ENCODE measurements around the gene SPEN.
A peak's percentile ranks its signal among the peaks of the same experiment; 100 is the strongest.
"Not testable (repeated sequence)": the region's sequence is repeated elsewhere in the genome, so short reads cannot be mapped to it uniquely, and the experiment has no call there.

The SPEN gene

GRCh38 chr1:15847100-15847892, at the start of gene SPEN:
SPEN (plus strand) TSS chr1:15847707; CDS start chr1:15848068, 361 bp downstream.
- DNase-seq (ENCODE audit: low read depth) = peak; percentile 95

DNA sequence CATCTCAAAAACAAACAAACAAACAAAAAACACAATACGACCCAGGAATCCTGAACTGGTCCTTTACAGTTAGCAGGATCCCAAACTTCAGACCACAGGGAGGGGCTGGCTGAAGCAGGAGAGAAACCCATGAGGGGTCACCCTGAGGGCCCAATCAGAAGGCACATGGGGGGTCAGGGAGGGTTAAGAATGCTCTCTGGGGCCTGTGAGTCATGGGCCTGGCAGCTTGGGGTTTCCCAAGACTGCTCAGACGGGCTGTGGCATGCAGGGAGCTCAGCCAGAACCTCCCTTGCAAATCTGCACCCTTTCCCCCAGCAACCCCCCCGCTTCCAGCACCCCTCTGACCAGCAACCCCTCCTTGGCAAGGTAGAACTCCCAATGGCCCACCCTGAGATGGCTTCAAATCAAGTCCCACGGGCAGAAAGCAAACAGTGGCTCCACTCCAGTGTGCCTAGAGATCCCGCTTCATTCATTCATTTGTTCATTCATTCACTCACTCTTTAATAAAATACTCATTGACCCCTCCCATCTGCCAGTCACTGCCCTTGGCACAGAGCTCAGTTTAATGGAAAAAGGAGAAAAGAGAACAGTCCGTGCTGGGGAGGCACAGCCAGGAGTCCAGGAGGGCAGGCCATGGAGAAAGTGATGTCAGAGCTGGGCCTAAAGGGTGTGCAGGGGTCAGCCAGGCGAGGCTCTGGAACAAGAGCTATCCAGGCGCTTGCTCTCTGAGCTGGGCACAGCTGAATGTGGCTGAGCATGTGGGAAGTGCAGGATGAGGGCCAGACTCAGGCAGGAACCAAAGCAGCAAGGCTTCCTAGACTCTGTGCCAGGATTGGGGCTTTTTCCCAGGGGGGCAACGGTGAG, 48.3 kb upstream of the SPEN start:
- no peak for DNase-seq (ENCODE audit: low read depth)

GRCh38 chr1:15799928-15800835, 47.3 kb upstream of the SPEN start:
- no peak for DNase-seq (ENCODE audit: low read depth)

DNA sequence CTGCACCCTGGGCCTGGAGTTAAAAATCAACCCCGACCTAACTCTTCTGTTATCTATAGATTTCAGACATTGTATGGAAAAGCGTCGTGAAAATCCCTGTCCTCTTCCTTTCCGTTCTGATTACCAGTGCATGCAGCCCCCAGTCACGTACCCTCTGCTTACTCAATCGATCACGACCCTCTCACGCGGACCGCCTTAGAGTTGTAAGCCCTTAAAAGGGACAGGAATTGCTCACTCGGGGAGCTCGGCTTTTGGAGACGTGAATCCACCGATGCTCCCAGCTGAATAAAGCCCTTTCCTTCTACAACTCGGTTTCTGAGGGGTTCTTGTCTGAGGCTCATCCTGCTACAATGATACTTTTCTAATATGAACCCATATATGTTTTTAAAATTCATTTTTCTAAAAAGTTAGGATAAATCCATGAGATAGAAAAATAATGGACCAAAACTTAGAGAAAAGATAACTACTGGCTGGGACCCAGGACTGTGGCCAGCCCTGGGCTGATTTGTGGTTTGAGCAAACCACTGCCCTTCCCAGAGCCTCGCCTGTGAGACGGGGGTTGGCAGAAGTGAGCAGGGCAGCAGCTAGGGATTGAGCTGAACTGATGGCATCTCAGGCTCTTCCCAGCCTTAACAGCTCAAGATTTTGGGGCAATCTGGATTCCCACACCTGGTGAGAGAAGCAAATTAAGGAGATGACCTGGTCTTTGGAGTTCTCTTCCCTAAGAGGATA, 45.1 kb upstream of the SPEN start:
- DNase-seq (ENCODE audit: low read depth) = no peak

GRCh38 chr1:15803380-15803779, 44.1 kb upstream of the SPEN start:
- DNase-seq (ENCODE audit: low read depth) = no peak

- DNase-seq (ENCODE audit: low read depth) = no peak
Observed at GRCh38 chr1:15804060-15804459, 43.4 kb upstream of the SPEN start.

DNA sequence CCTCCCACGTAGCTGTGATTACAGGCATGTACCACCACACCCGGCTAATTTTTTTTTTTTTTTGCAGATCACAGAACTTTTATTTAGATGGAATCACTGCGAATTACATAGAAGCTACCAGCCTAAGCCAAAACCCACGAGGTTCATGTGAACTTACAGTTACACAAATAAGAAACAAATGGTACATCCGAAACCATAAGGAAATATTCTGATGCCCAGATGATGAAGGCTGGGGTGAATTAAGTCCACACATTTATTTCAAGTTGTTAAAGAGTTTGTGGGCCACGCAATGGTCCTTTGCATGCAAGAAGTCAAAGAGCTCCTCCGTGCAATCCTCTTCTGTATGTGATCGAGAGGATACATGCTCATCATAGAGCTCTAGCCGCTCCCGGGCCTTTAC, 40.4 kb upstream of the SPEN start:
- DNase-seq (ENCODE audit: low read depth) = no peak

DNA sequence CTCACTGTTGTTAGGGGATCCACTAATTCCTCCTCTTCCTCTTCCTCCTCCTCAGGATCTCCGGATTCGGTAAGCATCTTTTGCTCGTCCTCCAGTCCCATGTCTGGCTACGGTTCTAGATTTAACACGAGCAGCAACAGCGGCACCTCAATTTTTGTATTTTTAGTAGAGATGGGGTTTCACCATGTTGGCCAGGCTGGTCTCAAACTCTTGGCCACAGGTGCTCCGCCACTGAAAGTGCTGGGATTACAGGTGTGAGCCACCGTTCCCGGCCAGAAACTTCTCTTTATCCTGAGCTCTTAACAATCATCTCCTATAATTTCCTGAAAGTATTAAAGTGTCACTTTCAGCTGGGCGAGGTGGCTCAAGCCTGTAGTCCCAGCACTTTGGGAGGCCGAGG, 40.0 kb upstream of the SPEN start, which contains the start of gene UQCRHL:
Gene UQCRHL (minus strand): TSS at position 101 of the 400 bp plus-strand sequence. CDS start 0 bp downstream, at position 101.
- not testable (repeated sequence) for DNase-seq (ENCODE audit: low read depth)

DNA sequence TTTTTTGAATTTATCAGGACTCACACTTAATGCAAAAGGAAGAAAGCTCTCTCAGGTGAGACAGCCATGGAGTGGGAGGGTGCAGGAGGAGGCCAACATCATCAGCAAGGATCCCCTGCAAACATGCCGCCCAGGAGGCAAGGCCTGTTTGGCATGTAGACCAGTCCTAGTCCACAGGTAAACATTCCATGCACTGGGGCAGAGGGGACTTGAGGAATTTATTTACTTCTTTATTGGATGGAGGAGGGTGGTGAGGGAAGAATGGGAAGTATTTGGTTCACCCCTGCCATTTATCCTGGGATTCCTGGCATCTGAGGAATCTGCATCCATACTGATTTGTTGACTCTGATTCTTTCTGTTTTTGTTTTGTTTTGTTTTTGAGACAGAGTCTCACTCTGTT, 38.6 kb upstream of the SPEN start:
- DNase-seq (ENCODE audit: low read depth) = no peak

- DNase-seq (ENCODE audit: low read depth) = no peak
Observed at GRCh38 chr1:15810073-15810472, 37.4 kb upstream of the SPEN start.

GRCh38 chr1:15816674-15817073, 30.8 kb upstream of the SPEN start:
- no peak for DNase-seq (ENCODE audit: low read depth)

GRCh38 chr1:15820478-15820877, 27.0 kb upstream of the SPEN start:
- DNase-seq (ENCODE audit: low read depth) = no peak

DNA sequence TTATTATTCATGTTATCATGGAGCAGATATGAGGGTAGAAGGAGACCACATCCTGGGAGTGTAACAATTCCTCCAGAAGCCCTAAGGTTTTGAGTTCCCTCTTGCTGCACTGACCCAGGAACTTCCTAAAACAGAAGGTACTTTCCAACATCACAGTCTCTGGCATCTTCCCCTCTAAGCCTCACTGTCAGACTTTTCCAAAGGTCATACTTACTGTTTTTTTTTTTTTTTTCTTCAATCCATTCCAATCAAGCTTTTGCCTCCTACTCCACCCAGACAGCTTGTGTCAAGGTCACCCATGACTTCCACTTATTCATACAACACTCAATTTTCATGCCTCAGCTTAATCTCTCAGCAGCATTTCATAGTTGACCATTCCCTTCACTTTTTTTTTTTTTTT, 21.7 kb upstream of the SPEN start:
- DNase-seq (ENCODE audit: low read depth) = no peak

DNA sequence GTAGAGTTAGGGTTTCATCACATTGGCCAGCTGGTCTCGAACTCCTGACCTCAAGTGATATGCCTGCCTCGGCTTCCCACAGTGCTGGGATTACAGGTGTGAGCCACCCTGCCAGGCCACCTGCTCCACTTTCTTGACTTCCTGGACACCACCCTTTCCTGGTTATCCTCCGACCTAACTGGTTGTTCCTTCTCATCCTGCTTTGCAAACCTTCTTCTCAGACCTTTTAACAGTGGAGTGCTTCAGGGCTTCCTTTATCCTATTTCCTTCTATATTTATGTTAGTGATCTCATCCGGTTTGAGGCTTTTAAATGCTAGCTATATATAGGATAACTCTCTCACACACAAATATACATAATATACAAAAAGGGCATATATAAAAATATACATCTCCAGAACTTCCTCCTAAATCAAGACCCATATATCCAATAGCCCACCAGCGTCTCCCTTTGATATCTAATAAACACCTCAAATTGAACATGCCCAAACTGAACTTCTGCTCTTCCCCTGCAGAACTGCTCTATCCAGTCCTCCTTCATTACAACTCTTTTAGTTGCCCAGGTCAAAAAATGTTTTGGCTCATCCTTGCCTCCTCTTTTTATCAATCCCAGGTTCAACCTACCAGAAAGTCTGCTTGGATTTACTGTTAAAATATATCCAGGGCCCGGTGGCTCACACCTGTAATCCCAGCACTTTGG, 20.5 kb upstream of the SPEN start:
- DNase-seq (ENCODE audit: low read depth) = no peak

DNA sequence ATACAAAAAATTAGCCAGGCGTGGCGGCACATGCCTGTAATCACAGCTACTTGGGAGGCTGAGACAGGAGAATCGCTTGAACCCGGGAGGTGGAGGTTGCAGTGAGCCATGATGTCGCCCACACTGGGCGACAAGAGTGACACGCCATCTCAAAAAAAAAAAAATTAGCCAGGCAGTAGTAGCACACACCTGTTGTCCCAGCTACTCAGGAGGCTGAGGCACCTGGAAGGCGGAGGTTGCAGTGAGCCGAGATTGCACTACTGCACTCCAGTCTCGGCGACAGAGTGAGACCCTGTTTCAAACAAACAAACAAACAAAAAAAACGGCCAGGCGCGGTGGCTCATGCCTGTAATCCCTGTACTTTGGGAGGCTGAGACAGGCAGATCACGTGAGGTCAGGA, 19.9 kb upstream of the SPEN start:
- not testable (repeated sequence) for DNase-seq (ENCODE audit: low read depth)

- DNase-seq (ENCODE audit: low read depth) = not testable (repeated sequence)
Observed at GRCh38 chr1:15828931-15829330, 18.6 kb upstream of the SPEN start.

GRCh38 chr1:15830258-15830657, 17.2 kb upstream of the SPEN start:
- no peak for DNase-seq (ENCODE audit: low read depth)

DNA sequence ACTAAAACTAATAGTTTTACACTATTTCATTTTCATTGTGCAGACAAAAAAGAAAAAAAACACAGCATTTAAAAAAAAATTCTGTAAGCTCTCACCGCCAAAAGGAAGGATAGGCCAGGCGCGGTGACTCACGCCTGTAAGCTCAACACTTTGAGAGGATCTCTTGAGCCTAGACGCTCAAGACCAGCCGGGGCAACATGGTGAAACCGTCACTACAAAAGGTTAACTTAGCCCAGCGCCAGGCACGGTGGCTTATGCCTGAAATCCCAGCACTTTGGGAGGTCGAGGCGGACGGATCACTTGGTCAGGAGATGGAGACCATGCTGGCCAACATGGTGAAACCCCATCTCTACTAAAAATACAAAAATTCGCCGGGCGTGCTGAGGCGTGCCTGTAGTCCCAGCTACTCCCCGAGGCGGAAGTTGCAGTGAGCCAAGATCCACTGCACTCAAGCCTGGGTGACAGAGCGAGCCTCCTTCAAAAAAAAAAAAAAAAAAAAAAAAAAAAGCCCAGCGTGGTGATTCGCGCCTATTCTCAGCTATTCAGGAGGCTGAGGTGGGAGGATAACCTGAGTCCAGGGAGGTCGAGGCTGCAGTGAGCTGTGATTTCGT, 14.3 kb upstream of the SPEN start:
- peak; percentile 23 for DNase-seq (ENCODE audit: low read depth)

GRCh38 chr1:15833842-15834405, 13.6 kb upstream of the SPEN start:
- DNase-seq (ENCODE audit: low read depth) = no peak

All from activated T-cell treated with anti-CD3 and anti-CD28 coated beads for 24 hours (primary cell).